ENCODE results near the gene LRRC9. TPM values are rescaled to one million over a fixed set of nuclear protein-coding genes. Genes with fewer than 3 reads are reported as not detected.

The LRRC9 gene
- total RNA-seq, 1 donor from 2014 or later = 1.7 TPM

DNA sequence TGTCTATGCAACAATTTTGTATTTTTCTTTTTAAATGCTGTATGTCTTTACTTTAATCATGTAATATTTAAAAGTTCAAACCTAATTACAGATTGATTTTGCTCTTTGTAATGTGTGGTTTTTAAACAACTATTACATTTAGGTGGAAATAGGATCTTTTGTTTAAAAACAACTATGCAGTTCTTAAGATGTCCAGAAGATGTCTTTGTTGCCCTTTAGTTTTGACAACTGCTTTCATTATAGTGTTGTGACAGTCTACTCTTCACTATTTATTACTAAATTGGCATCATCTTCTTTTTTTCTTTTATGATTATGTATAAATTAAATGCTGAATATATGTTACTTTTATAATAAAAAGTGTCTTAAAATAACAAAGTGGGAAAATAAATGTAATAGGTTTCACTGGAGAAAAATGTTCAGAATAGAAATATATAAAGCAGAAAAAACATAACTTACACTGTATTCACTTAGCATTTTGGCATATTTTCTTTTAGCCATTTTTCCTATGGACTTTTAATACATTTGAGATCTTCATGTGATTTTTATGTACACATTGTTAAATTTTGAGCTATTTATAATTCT is 144.6 kb downstream of the LRRC9 start:
- Mint-ChIP-seq H3K4me1 (ENCODE audit: unreplicated experiment) (no peaks in the 10 kb centered on the region), H3K9me3 (no peaks in the 10 kb centered on the region), H3K4me3 (no peak overlapping the region), H3K27me3 (no peaks in the 10 kb centered on the region), H3K27ac (no peak overlapping the region), H3K36me3 (no peaks in the 10 kb centered on the region)
- TF ChIP-seq, protein P1, sequence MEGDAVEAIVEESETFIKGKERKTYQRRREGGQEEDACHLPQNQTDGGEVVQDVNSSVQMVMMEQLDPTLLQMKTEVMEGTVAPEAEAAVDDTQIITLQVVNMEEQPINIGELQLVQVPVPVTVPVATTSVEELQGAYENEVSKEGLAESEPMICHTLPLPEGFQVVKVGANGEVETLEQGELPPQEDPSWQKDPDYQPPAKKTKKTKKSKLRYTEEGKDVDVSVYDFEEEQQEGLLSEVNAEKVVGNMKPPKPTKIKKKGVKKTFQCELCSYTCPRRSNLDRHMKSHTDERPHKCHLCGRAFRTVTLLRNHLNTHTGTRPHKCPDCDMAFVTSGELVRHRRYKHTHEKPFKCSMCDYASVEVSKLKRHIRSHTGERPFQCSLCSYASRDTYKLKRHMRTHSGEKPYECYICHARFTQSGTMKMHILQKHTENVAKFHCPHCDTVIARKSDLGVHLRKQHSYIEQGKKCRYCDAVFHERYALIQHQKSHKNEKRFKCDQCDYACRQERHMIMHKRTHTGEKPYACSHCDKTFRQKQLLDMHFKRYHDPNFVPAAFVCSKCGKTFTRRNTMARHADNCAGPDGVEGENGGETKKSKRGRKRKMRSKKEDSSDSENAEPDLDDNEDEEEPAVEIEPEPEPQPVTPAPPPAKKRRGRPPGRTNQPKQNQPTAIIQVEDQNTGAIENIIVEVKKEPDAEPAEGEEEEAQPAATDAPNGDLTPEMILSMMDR (conservative IDR thresholded peaks at IDR 0.05) = peak; percentile 73
- no peak for DNase-seq (ENCODE audit: extremely low spot score, unreplicated experiment)

DNA sequence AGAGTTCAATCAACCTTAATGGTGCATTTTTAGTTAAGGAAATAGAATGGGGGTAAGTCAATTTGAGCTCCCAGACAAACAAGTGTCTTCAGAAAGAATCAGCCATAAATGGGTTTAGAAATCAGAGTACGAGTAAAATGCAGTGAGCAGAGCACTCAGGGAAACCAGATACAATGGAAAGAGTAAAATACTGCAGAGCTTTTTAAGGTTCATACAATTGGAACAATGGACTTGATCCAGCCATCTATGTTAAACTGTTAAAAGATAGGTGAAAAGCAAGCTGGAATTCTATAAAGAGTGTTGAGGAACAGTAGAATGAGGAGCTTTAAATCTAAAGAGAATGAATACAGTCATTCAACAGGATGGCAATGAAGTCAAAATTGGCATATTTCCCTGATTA is 147.9 kb downstream of the LRRC9 start:
- H3K27ac Mint-ChIP-seq = no peak overlapping the region
- TF ChIP-seq, protein P1 (conservative IDR thresholded peaks at IDR 0.05) = no peak
- no peaks in the 10 kb centered on the region for H3K27me3 Mint-ChIP-seq
- no peak for DNase-seq (ENCODE audit: extremely low spot score, unreplicated experiment)
- no peaks in the 10 kb centered on the region for H3K4me1 Mint-ChIP-seq (ENCODE audit: unreplicated experiment)
- no peak overlapping the region for H3K4me3 Mint-ChIP-seq
- no peaks in the 10 kb centered on the region for H3K36me3 Mint-ChIP-seq
- H3K9me3 Mint-ChIP-seq = no peaks in the 10 kb centered on the region

DNA sequence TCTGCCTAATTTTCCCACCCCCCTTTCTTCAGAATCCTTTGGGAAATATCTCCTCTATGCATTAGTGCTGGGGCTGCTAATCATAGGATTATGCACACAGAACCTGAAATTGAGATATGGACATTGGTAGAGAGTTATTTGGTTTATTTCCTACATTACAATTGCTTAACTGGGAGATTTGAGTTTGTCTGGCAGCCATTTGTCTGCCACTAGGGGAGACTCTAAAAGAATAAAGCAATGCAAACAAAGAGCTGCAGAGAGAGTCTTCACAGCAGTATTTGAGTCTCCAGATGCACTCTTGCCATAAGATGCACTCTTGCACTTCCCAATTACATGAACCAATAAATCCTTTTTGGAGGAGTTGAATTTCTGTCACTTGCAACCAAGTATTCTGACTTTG is 159.8 kb downstream of the LRRC9 start:
- Mint-ChIP-seq H3K36me3 (no peaks in the 10 kb centered on the region), H3K9me3 (peaks cover 3% of the 10 kb centered on the region), H3K4me1 (ENCODE audit: unreplicated experiment) (no peaks in the 10 kb centered on the region), H3K27me3 (no peaks in the 10 kb centered on the region), H3K27ac (no peak overlapping the region), H3K4me3 (no peak overlapping the region)
- no peak for DNase-seq (ENCODE audit: extremely low spot score, unreplicated experiment)
- TF ChIP-seq, protein P1 (conservative IDR thresholded peaks at IDR 0.05) = peak; percentile 55

DNA sequence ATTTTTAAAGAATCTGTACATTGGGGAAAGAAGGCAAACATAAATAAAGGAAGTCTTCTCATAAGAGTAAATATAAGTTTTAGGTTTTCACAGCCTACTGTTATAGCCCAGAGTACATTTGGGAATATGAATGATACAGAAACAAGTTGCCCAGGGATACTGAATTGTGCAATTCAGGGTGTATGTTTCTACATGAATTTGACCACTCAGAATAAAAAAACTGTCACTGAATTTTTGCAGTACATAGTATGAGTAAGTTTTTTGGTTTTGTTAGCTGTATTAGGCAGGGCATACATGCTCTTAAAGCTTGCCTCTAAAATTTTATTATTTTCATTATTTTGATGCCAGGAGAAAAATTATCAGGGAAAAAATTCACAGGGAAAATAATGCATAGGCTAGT is 165.1 kb downstream of the LRRC9 start:
- no peak overlapping the region for H3K4me3 Mint-ChIP-seq
- no peak for DNase-seq (ENCODE audit: extremely low spot score, unreplicated experiment)
- no peaks in the 10 kb centered on the region for H3K36me3 Mint-ChIP-seq
- H3K9me3 Mint-ChIP-seq = no peaks in the 10 kb centered on the region
- no peaks in the 10 kb centered on the region for H3K4me1 Mint-ChIP-seq (ENCODE audit: unreplicated experiment)
- TF ChIP-seq, protein P1 (conservative IDR thresholded peaks at IDR 0.05) = no peak
- H3K27ac Mint-ChIP-seq = no peak overlapping the region
- H3K27me3 Mint-ChIP-seq = no peaks in the 10 kb centered on the region

DNA sequence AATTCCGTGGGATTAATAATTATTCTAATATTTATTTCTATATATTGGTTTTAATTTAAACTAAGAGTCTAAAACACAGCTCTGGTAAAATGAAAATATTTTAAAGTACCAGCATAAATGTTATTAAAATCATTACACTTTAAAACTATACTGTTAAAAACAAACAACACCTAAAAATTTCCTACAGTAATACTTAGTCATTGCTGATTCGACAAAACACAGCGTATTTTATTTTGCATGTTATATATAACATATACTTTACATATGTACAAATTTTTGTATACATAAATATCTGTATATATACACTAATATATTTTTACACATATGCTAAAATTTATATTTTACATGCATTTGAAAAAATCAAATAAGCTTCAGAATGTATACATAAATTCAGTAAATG is 165.7 kb downstream of the LRRC9 start:
- no peak for DNase-seq (ENCODE audit: extremely low spot score, unreplicated experiment)
- peaks cover 3% of the 10 kb centered on the region for H3K4me1 Mint-ChIP-seq (ENCODE audit: unreplicated experiment)
- no peak overlapping the region for H3K4me3 Mint-ChIP-seq
- no peaks in the 10 kb centered on the region for H3K36me3 Mint-ChIP-seq
- TF ChIP-seq, protein P1 (conservative IDR thresholded peaks at IDR 0.05) = no peak
- no peaks in the 10 kb centered on the region for H3K27me3 Mint-ChIP-seq
- H3K9me3 Mint-ChIP-seq = no peaks in the 10 kb centered on the region
- H3K27ac Mint-ChIP-seq = no peak overlapping the region

DNA sequence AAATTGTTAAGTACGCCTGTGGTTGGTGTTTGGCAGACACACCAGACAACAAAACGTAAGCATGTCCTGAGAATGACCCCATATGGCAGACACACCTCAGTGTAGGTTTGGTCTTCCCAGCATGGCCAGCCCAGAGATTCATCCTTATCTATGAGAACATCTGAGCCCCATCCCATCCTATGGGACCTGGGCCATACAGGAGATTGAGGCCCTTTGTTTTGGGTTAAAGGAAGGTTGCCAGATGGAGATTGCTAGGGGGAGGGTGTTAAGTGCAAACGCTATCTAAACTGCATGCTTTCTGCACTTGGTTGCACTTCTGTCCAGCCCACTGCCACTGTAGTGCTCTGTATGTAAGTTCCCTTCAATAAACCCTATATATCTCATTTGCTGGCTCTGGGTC is 167.7 kb downstream of the LRRC9 start:
- TF ChIP-seq, protein P1 (conservative IDR thresholded peaks at IDR 0.05) = no peak
- no peaks in the 10 kb centered on the region for H3K9me3 Mint-ChIP-seq
- no peaks in the 10 kb centered on the region for H3K27me3 Mint-ChIP-seq
- no peaks in the 10 kb centered on the region for H3K36me3 Mint-ChIP-seq
- H3K27ac Mint-ChIP-seq = no peak overlapping the region
- H3K4me1 Mint-ChIP-seq (ENCODE audit: unreplicated experiment) = peaks cover 5% of the 10 kb centered on the region
- no peak for DNase-seq (ENCODE audit: extremely low spot score, unreplicated experiment)
- H3K4me3 Mint-ChIP-seq = no peak overlapping the region

Data from type B pancreatic cell (in vitro differentiated cells).